Measurements from ENCODE around the gene CXorf58.

GRCh38 chrX:23980011-23980441, 72.2 kb downstream of the CXorf58 start:
- TF ChIP-seq CTCF (conservative IDR thresholded peaks at IDR 0.05) (no peak), ZFX (IDR thresholded peaks at IDR 0.05) (no peak)
